ENCODE measurements around the gene LTBR. TPM values are rescaled to one million over a fixed set of nuclear protein-coding genes. Genes with fewer than 3 reads are reported as not detected.
A peak's percentile ranks its signal among the peaks of the same experiment; 100 is the strongest.

LTBR gene
- total RNA-seq, 1 donor from 2014 or later, result 1.7 TPM

GRCh38 chr12:6376870-6377666, 6.9 kb upstream of the LTBR start:
- Mint-ChIP-seq H3K4me3 (no peak overlapping the region), H3K9me3 (no peaks in the 10 kb centered on the region), H3K27me3 (ENCODE audit: low read depth) (peaks cover 19% of the 10 kb centered on the region), H3K36me3 (ENCODE audit: low read depth) (no peaks in the 10 kb centered on the region), H3K27ac (ENCODE audit: unreplicated experiment) (peak overlapping the region; percentile 69), H3K4me1 (peaks cover 30% of the 10 kb centered on the region)
- no peak for DNase-seq (ENCODE audit: low read depth, low spot score)
- TF ChIP-seq CTCF (conservative IDR thresholded peaks at IDR 0.05), result no peak

- no peak overlapping the region for H3K4me3 Mint-ChIP-seq
- no peaks in the 10 kb centered on the region for H3K9me3 Mint-ChIP-seq
- H3K36me3 Mint-ChIP-seq (ENCODE audit: low read depth), result no peaks in the 10 kb centered on the region
- H3K27ac Mint-ChIP-seq (ENCODE audit: unreplicated experiment), result no peak overlapping the region
- peaks cover 24% of the 10 kb centered on the region for H3K4me1 Mint-ChIP-seq
- TF ChIP-seq CTCF (conservative IDR thresholded peaks at IDR 0.05), result no peak
- DNase-seq (ENCODE audit: low read depth, low spot score), result no peak
- H3K27me3 Mint-ChIP-seq (ENCODE audit: low read depth), result peaks cover 16% of the 10 kb centered on the region
Measured at GRCh38 chr12:6377667-6377994, 6.3 kb upstream of the LTBR start.

GRCh38 chr12:6378709-6379472, 5.1 kb upstream of the LTBR start:
- DNase-seq (ENCODE audit: low read depth, low spot score), result no peak
- Mint-ChIP-seq H3K27ac (ENCODE audit: unreplicated experiment) (no peak overlapping the region), H3K27me3 (ENCODE audit: low read depth) (peaks cover 10% of the 10 kb centered on the region), H3K36me3 (ENCODE audit: low read depth) (no peaks in the 10 kb centered on the region), H3K9me3 (no peaks in the 10 kb centered on the region), H3K4me1 (peaks cover 17% of the 10 kb centered on the region), H3K4me3 (no peak overlapping the region)
- TF ChIP-seq CTCF (conservative IDR thresholded peaks at IDR 0.05), result no peak

- Mint-ChIP-seq H3K9me3 (no peaks in the 10 kb centered on the region), H3K27ac (ENCODE audit: unreplicated experiment) (no peak overlapping the region), H3K4me3 (no peak overlapping the region), H3K4me1 (peaks cover 17% of the 10 kb centered on the region), H3K27me3 (ENCODE audit: low read depth) (peaks cover 4% of the 10 kb centered on the region), H3K36me3 (ENCODE audit: low read depth) (no peaks in the 10 kb centered on the region)
- DNase-seq (ENCODE audit: low read depth, low spot score), result no peak
- no peak for TF ChIP-seq CTCF (conservative IDR thresholded peaks at IDR 0.05)
Measured at GRCh38 chr12:6380141-6381121, 3.5 kb upstream of the LTBR start.

GRCh38 chr12:6382371-6382770, 1.6 kb upstream of the LTBR start:
- TF ChIP-seq CTCF (conservative IDR thresholded peaks at IDR 0.05), result no peak
- no peaks in the 10 kb centered on the region for H3K36me3 Mint-ChIP-seq (ENCODE audit: low read depth)
- H3K4me3 Mint-ChIP-seq, result no peak overlapping the region
- peaks cover 5% of the 10 kb centered on the region for H3K4me1 Mint-ChIP-seq
- peaks cover 2% of the 10 kb centered on the region for H3K27me3 Mint-ChIP-seq (ENCODE audit: low read depth)
- no peak for DNase-seq (ENCODE audit: low read depth, low spot score)
- H3K27ac Mint-ChIP-seq (ENCODE audit: unreplicated experiment), result no peak overlapping the region
- no peaks in the 10 kb centered on the region for H3K9me3 Mint-ChIP-seq
